ENCODE data around the gene C4orf50. TPM values are rescaled to one million over a fixed set of nuclear protein-coding genes. Genes with fewer than 3 reads are reported as not detected.

Gene C4orf50
- total and polyA plus RNA-seq, 10 of the 15 experiments (the other 5 are each of a cell fraction or from before 2014, with no cell fraction given), result 0.04 to 0.09 (median 0.05) TPM; not detected in 3

DNA sequence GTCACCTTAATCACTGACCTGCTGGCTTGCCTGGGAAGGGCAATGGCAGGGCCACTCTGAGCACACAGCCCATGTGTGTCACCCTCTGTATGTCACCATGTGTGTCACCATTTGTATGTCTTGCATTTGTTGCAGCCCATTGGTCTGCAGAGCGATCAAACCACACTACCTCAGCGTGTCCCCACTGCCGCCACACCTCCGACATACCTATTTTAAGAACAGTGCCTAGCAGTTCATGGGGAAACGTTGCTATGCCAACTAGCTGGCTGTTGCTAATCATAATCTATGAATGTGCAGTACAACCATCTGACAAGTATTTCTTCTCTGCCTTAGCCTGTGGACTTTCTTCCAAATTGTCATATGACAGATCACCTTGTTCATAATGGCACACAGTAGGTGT is 117.4 kb downstream of the C4orf50 start (continued):
- no peak for TF ChIP-seq CTCF (IDR thresholded peaks at IDR 0.05 in 2 of 3, conservative IDR thresholded peaks at IDR 0.05 in 1 of 3; ENCODE audit: control insufficient read depth in 2 of 3, extremely low read depth in 1 of 3, insufficient read depth in 1 of 3, low read depth in 3 of 3, low read length in 3 of 3)
- TF ChIP-seq REST (IDR thresholded peaks at IDR 0.05; ENCODE audit: low read depth, low read length), result no peak

GRCh38 chr4:5899881-5900280 is 118.3 kb downstream of the C4orf50 start:
- Histone ChIP-seq H3K36me3 (ENCODE audit: control insufficient read depth in 2 of 2, insufficient read depth in 2 of 2, low read length in 1 of 2) (no peaks in the 10 kb centered on the region), H4K20me1 (ENCODE audit: control insufficient read depth, insufficient read depth) (no peaks in the 10 kb centered on the region), H3K4me2 (ENCODE audit: control insufficient read depth, insufficient read depth) (no peak overlapping the region), H3K79me2 (ENCODE audit: control insufficient read depth, insufficient read depth, low read length) (no peaks in the 10 kb centered on the region), H3K9me3 (replicated peaks; ENCODE audit: control insufficient read depth, insufficient read depth, low read length) (no peaks in the 10 kb centered on the region), H3K4me1 (ENCODE audit: control insufficient read depth, insufficient read depth, low read length) (no peaks in the 10 kb centered on the region), H3K27ac (ENCODE audit: control insufficient read depth, insufficient read depth) (no peak overlapping the region), H3K27me3 (replicated peaks in 1 of 2; ENCODE audit: control insufficient read depth in 2 of 2, insufficient read depth in 2 of 2, low read length in 1 of 2) (peaks cover 0 to 3% of the 10 kb centered on the region in 2 experiments; a peak in 1 of 4 replicates), H3K4me3 (no peak overlapping the region), H3K9ac (ENCODE audit: control insufficient read depth, insufficient read depth, low read length) (no peak overlapping the region), H2AFZ (ENCODE audit: control insufficient read depth, low read depth, low read length) (no peak overlapping the region)
- DNase-seq (ENCODE audit: low read depth, low spot score) (no peak), ATAC-seq (no peak), FAIRE-seq (no peak)
- WGBS (ENCODE audit: insufficient coverage, insufficient replicate concordance, low lambda C conversion rate, missing lambda C conversion rate), result 22% methylated on average over 5 of the region's 5 CpGs
- in situ Hi-C loops (cut with MboI), result no loop called here
- POLR2A ChIA-PET, result no interaction called here
- SMC1A ChIA-PET (ENCODE audit: uncharacterized antibody, unreplicated experiment), result no interaction called here
- RAD21 ChIA-PET (ENCODE audit: unreplicated experiment), result no interaction called here
- CTCF ChIA-PET, result no interaction called here
- TF ChIP-seq, protein P1, sequence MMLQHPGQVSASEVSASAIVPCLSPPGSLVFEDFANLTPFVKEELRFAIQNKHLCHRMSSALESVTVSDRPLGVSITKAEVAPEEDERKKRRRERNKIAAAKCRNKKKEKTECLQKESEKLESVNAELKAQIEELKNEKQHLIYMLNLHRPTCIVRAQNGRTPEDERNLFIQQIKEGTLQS (IDR thresholded peaks at IDR 0.05; ENCODE audit: borderline replicate concordance, extremely low read depth, low read depth, low read length), result no peak
- TF ChIP-seq RFX5 (IDR thresholded peaks at IDR 0.05; ENCODE audit: low read depth, low read length) (no peak), CHD1 (IDR thresholded peaks at IDR 0.05; ENCODE audit: low read depth, low read length) (no peak), ZBED1 (IDR thresholded peaks at IDR 0.05; ENCODE audit: borderline replicate concordance) (no peak), ZBTB4 (CRISPR knock-in tag; IDR thresholded peaks at IDR 0.05) (no peak)
- TF ChIP-seq, protein P2, sequence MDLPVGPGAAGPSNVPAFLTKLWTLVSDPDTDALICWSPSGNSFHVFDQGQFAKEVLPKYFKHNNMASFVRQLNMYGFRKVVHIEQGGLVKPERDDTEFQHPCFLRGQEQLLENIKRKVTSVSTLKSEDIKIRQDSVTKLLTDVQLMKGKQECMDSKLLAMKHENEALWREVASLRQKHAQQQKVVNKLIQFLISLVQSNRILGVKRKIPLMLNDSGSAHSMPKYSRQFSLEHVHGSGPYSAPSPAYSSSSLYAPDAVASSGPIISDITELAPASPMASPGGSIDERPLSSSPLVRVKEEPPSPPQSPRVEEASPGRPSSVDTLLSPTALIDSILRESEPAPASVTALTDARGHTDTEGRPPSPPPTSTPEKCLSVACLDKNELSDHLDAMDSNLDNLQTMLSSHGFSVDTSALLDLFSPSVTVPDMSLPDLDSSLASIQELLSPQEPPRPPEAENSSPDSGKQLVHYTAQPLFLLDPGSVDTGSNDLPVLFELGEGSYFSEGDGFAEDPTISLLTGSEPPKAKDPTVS (IDR thresholded peaks at IDR 0.05; ENCODE audit: low read depth, low read length), result no peak
- BruUV-seq (replicated peaks), result no TSS peak
- intact Hi-C loops (cut with micrococcal nuclease; ENCODE audit: unreplicated experiment), result no loop called here

Data from GM12878 (cell line).